Amygdala (tissue), 56 donors: Measurements from ENCODE around the gene SULF2.

ENCODE experiments used
- DNase-seq, 56 donors: peaks; one replicate each; lab custom pipeline; 2025; lab: John Stamatoyannopoulos, UW

SULF2 gene

GRCh38 chr20:47720636-47721427, 64.4 kb downstream of the SULF2 start:
- DNase-seq = no peak

GRCh38 chr20:47719625-47720024, 65.7 kb downstream of the SULF2 start:
- DNase-seq = no peak

- no peak for DNase-seq
Observed at GRCh38 chr20:47719211-47719610, 66.1 kb downstream of the SULF2 start.

GRCh38 chr20:47718398-47718797, 66.9 kb downstream of the SULF2 start:
- no peak for DNase-seq

- no peak for DNase-seq
Observed at GRCh38 chr20:47717421-47717820, 67.9 kb downstream of the SULF2 start.

GRCh38 chr20:47713878-47714450, 71.3 kb downstream of the SULF2 start:
- DNase-seq = no peak

- no peak for DNase-seq
Observed at GRCh38 chr20:47713163-47713562, 72.1 kb downstream of the SULF2 start.

GRCh38 chr20:47711046-47711752, 74.1 kb downstream of the SULF2 start:
- DNase-seq = peak in 14 of 56 donors; percentile 8 to 60 (median 25)

- no peak for DNase-seq
Observed at GRCh38 chr20:47710665-47711045, 74.6 kb downstream of the SULF2 start.

- DNase-seq = peak in 1 of 56 donors; percentile 7
Observed at GRCh38 chr20:47708953-47709833, 76.1 kb downstream of the SULF2 start.

GRCh38 chr20:47708140-47708807, 77.0 kb downstream of the SULF2 start:
- DNase-seq = no peak

GRCh38 chr20:47706345-47706744, 78.9 kb downstream of the SULF2 start:
- no peak for DNase-seq

GRCh38 chr20:47705497-47705856, 79.8 kb downstream of the SULF2 start:
- no peak for DNase-seq

- peak in 17 of 56 donors; percentile 13 to 45 (median 29) for DNase-seq
Observed at GRCh38 chr20:47704746-47705496, 80.4 kb downstream of the SULF2 start.

GRCh38 chr20:47703748-47704147, 81.5 kb downstream of the SULF2 start:
- no peak for DNase-seq

- DNase-seq = peak in 2 of 56 donors; percentile 18 to 22
Observed at GRCh38 chr20:47701612-47702011, 83.7 kb downstream of the SULF2 start.

GRCh38 chr20:47700327-47700726, 85.0 kb downstream of the SULF2 start:
- DNase-seq = no peak

GRCh38 chr20:47699818-47700217, 85.5 kb downstream of the SULF2 start:
- DNase-seq = no peak

- DNase-seq = no peak
Observed at GRCh38 chr20:47698142-47698541, 87.1 kb downstream of the SULF2 start.
